ENCODE measurements around the gene ARHGAP1. TPM values are rescaled to one million over a fixed set of nuclear protein-coding genes. Genes with fewer than 3 reads are reported as not detected.

The ARHGAP1 gene
- total and polyA plus RNA-seq, 2 of the 13 experiments (the other 11 are each of a cell fraction or from before 2014, with no cell fraction given): 18.6 to 30.3 TPM

GRCh38 chr11:46719543-46720218, 19.3 kb upstream of the ARHGAP1 start (continued):
- TF ChIP-seq, protein P1, sequence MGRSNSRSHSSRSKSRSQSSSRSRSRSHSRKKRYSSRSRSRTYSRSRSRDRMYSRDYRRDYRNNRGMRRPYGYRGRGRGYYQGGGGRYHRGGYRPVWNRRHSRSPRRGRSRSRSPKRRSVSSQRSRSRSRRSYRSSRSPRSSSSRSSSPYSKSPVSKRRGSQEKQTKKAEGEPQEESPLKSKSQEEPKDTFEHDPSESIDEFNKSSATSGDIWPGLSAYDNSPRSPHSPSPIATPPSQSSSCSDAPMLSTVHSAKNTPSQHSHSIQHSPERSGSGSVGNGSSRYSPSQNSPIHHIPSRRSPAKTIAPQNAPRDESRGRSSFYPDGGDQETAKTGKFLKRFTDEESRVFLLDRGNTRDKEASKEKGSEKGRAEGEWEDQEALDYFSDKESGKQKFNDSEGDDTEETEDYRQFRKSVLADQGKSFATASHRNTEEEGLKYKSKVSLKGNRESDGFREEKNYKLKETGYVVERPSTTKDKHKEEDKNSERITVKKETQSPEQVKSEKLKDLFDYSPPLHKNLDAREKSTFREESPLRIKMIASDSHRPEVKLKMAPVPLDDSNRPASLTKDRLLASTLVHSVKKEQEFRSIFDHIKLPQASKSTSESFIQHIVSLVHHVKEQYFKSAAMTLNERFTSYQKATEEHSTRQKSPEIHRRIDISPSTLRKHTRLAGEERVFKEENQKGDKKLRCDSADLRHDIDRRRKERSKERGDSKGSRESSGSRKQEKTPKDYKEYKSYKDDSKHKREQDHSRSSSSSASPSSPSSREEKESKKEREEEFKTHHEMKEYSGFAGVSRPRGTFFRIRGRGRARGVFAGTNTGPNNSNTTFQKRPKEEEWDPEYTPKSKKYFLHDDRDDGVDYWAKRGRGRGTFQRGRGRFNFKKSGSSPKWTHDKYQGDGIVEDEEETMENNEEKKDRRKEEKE (IDR thresholded peaks at IDR 0.05): no peak
- TF ChIP-seq ZNF773 (CRISPR knock-in tag; IDR thresholded peaks at IDR 0.05; ENCODE audit: borderline replicate concordance) (no peak), TFDP2 (CRISPR knock-in tag; IDR thresholded peaks at IDR 0.05) (no peak), ZNF382 (CRISPR knock-in tag; IDR thresholded peaks at IDR 0.05; ENCODE audit: borderline replicate concordance) (no peak), KDM2A (CRISPR knock-in tag; IDR thresholded peaks at IDR 0.05; ENCODE audit: borderline replicate concordance, low read depth) (no peak), TEAD3 (CRISPR knock-in tag; optimal IDR thresholded peaks at IDR 0.05; ENCODE audit: borderline replicate concordance) (peak; percentile 40), HHEX (CRISPR knock-in tag; IDR thresholded peaks at IDR 0.05) (no peak), TCF12 (IDR thresholded peaks at IDR 0.05) (no peak), TCF12 (CRISPR knock-in tag; IDR thresholded peaks at IDR 0.05) (no peak), RFX5 (IDR thresholded peaks at IDR 0.05; ENCODE audit: low read depth, low read length) (no peak), ZMYM3 (CRISPR knock-in tag; IDR thresholded peaks at IDR 0.05) (0 out of 2 replicates have a peak, but pooled peaks have one; percentile 29), KAT8 (CRISPR knock-in tag; IDR thresholded peaks at IDR 0.05) (no peak), ZNF383 (CRISPR knock-in tag; IDR thresholded peaks at IDR 0.05; ENCODE audit: borderline replicate concordance) (no peak), ZNF33A (CRISPR knock-in tag; IDR thresholded peaks at IDR 0.05; ENCODE audit: borderline replicate concordance) (no peak), RXRA (CRISPR knock-in tag; IDR thresholded peaks at IDR 0.05) (no peak), NPAS2 (CRISPR knock-in tag; IDR thresholded peaks at IDR 0.05; ENCODE audit: borderline replicate concordance) (no peak), ZNF782 (CRISPR knock-in tag; IDR thresholded peaks at IDR 0.05; ENCODE audit: borderline replicate concordance) (no peak), ZKSCAN8 (CRISPR knock-in tag; IDR thresholded peaks at IDR 0.05; ENCODE audit: borderline replicate concordance) (no peak), ZFYVE20 (CRISPR knock-in tag; IDR thresholded peaks at IDR 0.05; ENCODE audit: borderline replicate concordance, low read depth) (0 out of 2 replicates have a peak, but pooled peaks have one; percentile 40), PCBP2 (optimal IDR thresholded peaks at IDR 0.05; ENCODE audit: low read depth, low read length, poor library complexity, severe bottlenecking) (no peak), MXD1 (CRISPR knock-in tag; IDR thresholded peaks at IDR 0.05) (peak; percentile 28; the same call in 1 of the 2 replicates)
- TF ChIP-seq, protein P2, sequence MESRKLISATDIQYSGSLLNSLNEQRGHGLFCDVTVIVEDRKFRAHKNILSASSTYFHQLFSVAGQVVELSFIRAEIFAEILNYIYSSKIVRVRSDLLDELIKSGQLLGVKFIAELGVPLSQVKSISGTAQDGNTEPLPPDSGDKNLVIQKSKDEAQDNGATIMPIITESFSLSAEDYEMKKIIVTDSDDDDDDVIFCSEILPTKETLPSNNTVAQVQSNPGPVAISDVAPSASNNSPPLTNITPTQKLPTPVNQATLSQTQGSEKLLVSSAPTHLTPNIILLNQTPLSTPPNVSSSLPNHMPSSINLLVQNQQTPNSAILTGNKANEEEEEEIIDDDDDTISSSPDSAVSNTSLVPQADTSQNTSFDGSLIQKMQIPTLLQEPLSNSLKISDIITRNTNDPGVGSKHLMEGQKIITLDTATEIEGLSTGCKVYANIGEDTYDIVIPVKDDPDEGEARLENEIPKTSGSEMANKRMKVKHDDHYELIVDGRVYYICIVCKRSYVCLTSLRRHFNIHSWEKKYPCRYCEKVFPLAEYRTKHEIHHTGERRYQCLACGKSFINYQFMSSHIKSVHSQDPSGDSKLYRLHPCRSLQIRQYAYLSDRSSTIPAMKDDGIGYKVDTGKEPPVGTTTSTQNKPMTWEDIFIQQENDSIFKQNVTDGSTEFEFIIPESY (CRISPR knock-in tag; IDR thresholded peaks at IDR 0.05): no peak

All from HepG2 (cell line).